SH-SY5Y (cell line): ENCODE data around the gene MCRS1.

ENCODE experiments used
- GATA2 ChIP-seq: IDR thresholded peaks from 2 replicates; pipeline ENCODE4 v1.6.1; 2011; ENCODE audit warnings: mild to moderate bottlenecking, low read depth, low read length
- GATA3 ChIP-seq: IDR thresholded peaks from 2 replicates; pipeline ENCODE4 v1.6.1; 2011; ENCODE audit warnings: low read depth, mild to moderate bottlenecking, low read length, moderate library complexity

DNA sequence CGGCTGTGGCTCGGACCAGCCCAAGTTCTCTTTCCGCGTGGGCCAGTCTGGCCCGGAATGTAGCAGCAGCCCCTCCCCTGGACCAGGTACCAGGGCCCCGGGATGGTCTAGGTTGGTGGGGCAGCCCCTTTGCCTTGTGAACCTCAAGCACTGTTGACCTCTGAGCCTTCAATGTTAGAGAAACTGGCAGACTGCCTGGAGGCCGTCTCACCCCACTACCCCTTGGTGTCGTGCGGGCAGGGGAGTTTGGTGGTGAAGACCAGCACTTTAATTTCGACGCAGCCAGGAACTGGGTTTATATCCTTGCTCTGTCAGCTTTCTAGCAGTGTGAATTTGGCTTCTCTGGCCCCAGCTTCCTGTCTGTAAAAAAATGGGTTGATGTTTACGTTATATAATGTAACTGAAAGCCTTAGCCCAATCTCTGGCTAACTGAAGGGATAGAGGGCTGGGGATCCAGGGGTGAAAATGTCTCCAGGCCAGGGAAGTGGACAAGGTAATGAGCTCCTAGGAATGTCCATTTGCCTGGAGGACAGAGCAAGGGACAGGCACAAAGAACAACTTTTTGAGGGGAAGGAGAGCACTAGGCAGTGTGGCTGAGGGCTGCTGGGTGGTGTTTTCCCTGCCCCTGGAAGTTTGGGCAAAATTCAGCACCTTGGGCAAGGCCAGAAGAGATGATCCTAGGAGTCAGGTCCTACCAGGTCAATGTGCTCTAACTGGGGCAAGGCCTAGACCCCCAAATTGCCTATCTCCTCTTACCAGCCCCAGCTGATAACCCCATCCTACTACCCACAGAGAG lies 11.4 kb downstream of the MCRS1 start:
- TF ChIP-seq GATA2 (no peak), GATA3 (no peak)
